NCI-H1694 treated with DMSO at 0.1 percent for 48 hours (cell line): ENCODE measurements around the gene ZNRD2.
"Not testable (repeated sequence)": the region's sequence is repeated elsewhere in the genome, so short reads cannot be mapped to it uniquely, and the experiment has no call there.

ENCODE experiments used
- DNase-seq: peaks from one replicate; lab custom pipeline; 2025; lab: John Stamatoyannopoulos, UW

The ZNRD2 gene

GRCh38 chr11:65569973-65570918, at the start of gene ZNRD2:
Gene ZNRD2, plus strand, starts transcription at chr11:65570477. Its CDS starts 15 bp downstream, at chr11:65570492.
- peak; percentile 90 for DNase-seq

- DNase-seq, result not testable (repeated sequence)
Measured at GRCh38 chr11:65521777-65522521, 48.3 kb upstream of the ZNRD2 start.

GRCh38 chr11:65522718-65523630, 47.3 kb upstream of the ZNRD2 start:
- DNase-seq, result not testable (repeated sequence)

GRCh38 chr11:65523631-65523968, 46.7 kb upstream of the ZNRD2 start:
- not testable (repeated sequence) for DNase-seq

GRCh38 chr11:65524014-65524740, 46.1 kb upstream of the ZNRD2 start:
- no peak for DNase-seq

- DNase-seq, result peak; percentile 46
Measured at GRCh38 chr11:65524741-65525545, 45.3 kb upstream of the ZNRD2 start, which contains the start of gene SCYL1. Gene SCYL1, plus strand, starts transcription at chr11:65525083. Its CDS starts 71 bp downstream, at chr11:65525154.

GRCh38 chr11:65525546-65526480, 44.5 kb upstream of the ZNRD2 start:
- no peak for DNase-seq

- DNase-seq, result no peak
Measured at GRCh38 chr11:65526744-65527143, 43.5 kb upstream of the ZNRD2 start.

- DNase-seq, result no peak
Measured at GRCh38 chr11:65528819-65529350, 41.4 kb upstream of the ZNRD2 start.

- no peak for DNase-seq
Measured at GRCh38 chr11:65529475-65530156, 40.7 kb upstream of the ZNRD2 start.

GRCh38 chr11:65530157-65530496, 40.1 kb upstream of the ZNRD2 start:
- no peak for DNase-seq

- no peak for DNase-seq
Measured at GRCh38 chr11:65532388-65533064, 37.8 kb upstream of the ZNRD2 start.

GRCh38 chr11:65535102-65535501, 35.2 kb upstream of the ZNRD2 start:
- DNase-seq, result no peak

- DNase-seq, result no peak
Measured at GRCh38 chr11:65536412-65537295, 33.6 kb upstream of the ZNRD2 start.

GRCh38 chr11:65537296-65537597, 33.0 kb upstream of the ZNRD2 start:
- DNase-seq, result no peak

GRCh38 chr11:65537620-65538231, 32.6 kb upstream of the ZNRD2 start:
- DNase-seq, result no peak
